ENCODE results near the gene GHRH.

Gene GHRH

GRCh38 chr20:37202267-37202943 lies 59.2 kb downstream of the GHRH start:
- no peak for DNase-seq

GRCh38 chr20:37201827-37202162 lies 59.8 kb downstream of the GHRH start:
- no peak for DNase-seq

Measured in NCI-H2029 treated with DMSO at 0.1 percent for 48 hours (cell line).